Lower lobe of right lung (tissue), 2 donors: ENCODE results near the gene RTN4IP1. TPM values are rescaled to one million over a fixed set of nuclear protein-coding genes. Genes with fewer than 3 reads are reported as not detected.
A peak's percentile ranks its signal among the peaks of the same experiment; 100 is the strongest.

ENCODE experiments used
- ATAC-seq, 2 donors: fragments of 200-7000 bp; cut with Tn5 transposase; one replicate each; pipeline ENCODE4 v1.9.1; 2020 to 2022; ENCODE audit warnings: mild to moderate bottlenecking in 2 of 2, moderate library complexity in 2 of 2
- DNase-seq: peaks from one replicate; pipeline ENCODE4 v3.0.0-alpha.2; 2020
- H3K27ac ChIP-seq: fragments of 200-600 bp; one replicate; pipeline ENCODE4 v1.8.0; 2022
- H3K27me3 ChIP-seq: fragments of 200-600 bp; one replicate; pipeline ENCODE4 v1.8.0; 2022; ENCODE audit warnings: low read depth
- H3K36me3 ChIP-seq: fragments of 200-600 bp; one replicate; pipeline ENCODE4 v1.8.0; 2022; ENCODE audit warnings: mild to moderate bottlenecking
- H3K4me1 ChIP-seq: fragments of 200-600 bp; one replicate; pipeline ENCODE4 v1.8.0; 2022
- H3K4me3 ChIP-seq: fragments of 200-600 bp; one replicate; pipeline ENCODE4 v1.8.0; 2022; ENCODE audit warnings: mild to moderate bottlenecking
- H3K9me3 ChIP-seq: fragments of 200-600 bp; one replicate; pipeline ENCODE4 v1.8.0; 2022
- intact Hi-C: fragments of 100-400 bp; cut with DNase I; formaldehyde crosslinking; loops from one replicate; pipeline ENCODE4 v1.11.0; 2022
- total RNA-seq: library from RNA; stranded (reverse); fragmentation: NEBNext Ultra II Directional; extraction: Animal tissue kit (Norgen Biotek cat#: 25700); gene quantifications from one replicate; pipeline ENCODE4 v1.2.1, GENCODE V29; 2021
- TF ChIP-seq, protein P1 (sequence below): fragments of 200-600 bp; IDR thresholded peaks from one replicate; pipeline ENCODE4 v1.8.0; 2022; ENCODE audit warnings: antibody characterized with exemption, mild to moderate bottlenecking
- donor health status: DM: no; HTN: yes; CAD: no; lungs with severe emphysema.

RTN4IP1 gene
- total RNA-seq, 1 donor from 2014 or later = 4.1 TPM

DNA sequence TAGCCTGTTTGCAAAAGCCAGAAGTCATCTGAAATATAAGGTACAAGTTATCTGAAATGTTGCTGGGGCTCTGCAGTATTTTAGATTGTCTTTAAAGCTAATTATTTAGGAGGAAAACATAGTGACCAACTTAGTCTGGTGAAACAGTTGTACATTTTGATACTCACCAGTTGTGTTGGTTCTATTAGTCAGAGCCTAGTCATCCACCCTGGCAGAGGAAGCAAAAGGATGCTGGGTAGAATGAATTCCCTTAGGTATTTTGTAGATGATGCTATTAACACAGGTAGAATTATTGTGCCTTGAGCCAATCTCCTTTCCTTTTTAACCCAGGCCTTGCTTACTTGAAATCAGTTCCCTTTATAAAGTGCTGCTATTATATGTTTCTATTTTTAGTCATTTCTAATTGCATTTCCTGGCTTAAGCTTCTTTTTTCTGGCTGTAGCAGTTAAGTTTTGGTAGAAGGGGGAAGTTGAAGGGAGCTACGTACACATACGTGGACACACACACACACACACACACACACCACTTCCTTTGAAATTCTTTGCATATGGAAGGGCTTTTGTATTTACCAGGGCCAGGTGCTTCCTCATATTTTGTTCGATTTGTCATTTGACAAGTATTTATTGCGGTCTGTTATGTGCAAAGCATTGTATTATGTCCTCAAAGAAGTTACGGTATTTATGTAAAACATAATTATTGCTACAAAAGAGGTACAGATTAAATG, 82.4 kb downstream of the RTN4IP1 start:
- TF ChIP-seq, protein P1, sequence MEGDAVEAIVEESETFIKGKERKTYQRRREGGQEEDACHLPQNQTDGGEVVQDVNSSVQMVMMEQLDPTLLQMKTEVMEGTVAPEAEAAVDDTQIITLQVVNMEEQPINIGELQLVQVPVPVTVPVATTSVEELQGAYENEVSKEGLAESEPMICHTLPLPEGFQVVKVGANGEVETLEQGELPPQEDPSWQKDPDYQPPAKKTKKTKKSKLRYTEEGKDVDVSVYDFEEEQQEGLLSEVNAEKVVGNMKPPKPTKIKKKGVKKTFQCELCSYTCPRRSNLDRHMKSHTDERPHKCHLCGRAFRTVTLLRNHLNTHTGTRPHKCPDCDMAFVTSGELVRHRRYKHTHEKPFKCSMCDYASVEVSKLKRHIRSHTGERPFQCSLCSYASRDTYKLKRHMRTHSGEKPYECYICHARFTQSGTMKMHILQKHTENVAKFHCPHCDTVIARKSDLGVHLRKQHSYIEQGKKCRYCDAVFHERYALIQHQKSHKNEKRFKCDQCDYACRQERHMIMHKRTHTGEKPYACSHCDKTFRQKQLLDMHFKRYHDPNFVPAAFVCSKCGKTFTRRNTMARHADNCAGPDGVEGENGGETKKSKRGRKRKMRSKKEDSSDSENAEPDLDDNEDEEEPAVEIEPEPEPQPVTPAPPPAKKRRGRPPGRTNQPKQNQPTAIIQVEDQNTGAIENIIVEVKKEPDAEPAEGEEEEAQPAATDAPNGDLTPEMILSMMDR = no peak
- Histone ChIP-seq H3K27ac (peak overlapping the region; percentile 57), H3K9me3 (no peaks in the 10 kb centered on the region), H3K36me3 (peaks cover 13% of the 10 kb centered on the region), H3K4me3 (no peak overlapping the region), H3K27me3 (no peaks in the 10 kb centered on the region), H3K4me1 (peaks cover 23% of the 10 kb centered on the region)
- ATAC-seq = peak; percentile 70 to 75
- intact Hi-C loops = no loop called here
- DNase-seq = no peak

DNA sequence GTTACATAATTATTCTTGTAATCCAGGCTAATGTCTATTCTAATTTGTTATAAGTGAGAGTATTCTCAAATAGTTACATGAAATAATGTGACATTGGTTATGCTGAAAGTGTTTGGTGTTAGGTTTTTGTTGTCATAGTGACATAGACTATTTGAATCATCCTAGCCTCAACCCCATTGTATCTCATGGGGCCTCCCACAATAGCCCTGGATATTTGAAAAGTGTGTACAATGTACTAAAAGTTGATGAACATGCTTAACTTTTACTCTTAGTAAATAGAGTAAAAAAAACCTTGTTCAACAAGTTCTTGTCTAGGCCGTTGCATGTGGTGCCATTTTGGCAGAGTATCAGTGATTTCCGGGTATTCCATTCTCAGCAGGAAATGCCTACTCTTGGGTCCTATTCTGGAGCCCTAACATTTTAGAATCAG, 83.0 kb downstream of the RTN4IP1 start:
- no peaks in the 10 kb centered on the region for H3K27me3 ChIP-seq
- ATAC-seq (peak; percentile 47 to 50), DNase-seq (no peak)
- no peak overlapping the region for H3K4me3 ChIP-seq
- H3K27ac ChIP-seq = peak overlapping the region; percentile 19
- H3K36me3 ChIP-seq = peaks cover 13% of the 10 kb centered on the region
- H3K9me3 ChIP-seq = no peaks in the 10 kb centered on the region
- intact Hi-C loops = no loop called here
- H3K4me1 ChIP-seq = peaks cover 23% of the 10 kb centered on the region
- TF ChIP-seq, protein P1 = no peak

DNA sequence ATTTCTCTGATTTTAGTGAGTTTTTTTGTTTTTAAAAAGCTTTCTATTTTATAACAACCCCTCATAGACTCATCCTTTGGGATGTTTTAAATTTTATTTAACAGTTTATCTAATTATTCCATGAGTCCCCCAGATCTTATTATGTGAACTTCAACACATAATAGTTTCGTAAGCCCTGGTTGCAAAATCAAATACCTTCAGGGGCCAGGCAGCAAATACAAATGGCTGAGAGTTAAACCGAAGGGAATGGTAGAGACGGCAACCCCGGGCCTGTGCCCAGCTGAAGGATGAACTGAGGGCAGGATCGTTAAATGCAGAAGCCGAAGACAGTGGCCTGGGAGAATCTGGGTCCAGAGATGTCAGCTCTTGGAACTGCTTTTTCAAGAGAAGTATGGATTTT, 88.4 kb downstream of the RTN4IP1 start:
- ATAC-seq (no peak), DNase-seq (no peak)
- H3K27me3 ChIP-seq = no peaks in the 10 kb centered on the region
- H3K9me3 ChIP-seq = no peaks in the 10 kb centered on the region
- no peak overlapping the region for H3K27ac ChIP-seq
- peaks cover 13% of the 10 kb centered on the region for H3K4me1 ChIP-seq
- intact Hi-C loops = no loop called here
- TF ChIP-seq, protein P1 = no peak
- H3K4me3 ChIP-seq = no peak overlapping the region
- H3K36me3 ChIP-seq = peaks cover 20% of the 10 kb centered on the region

DNA sequence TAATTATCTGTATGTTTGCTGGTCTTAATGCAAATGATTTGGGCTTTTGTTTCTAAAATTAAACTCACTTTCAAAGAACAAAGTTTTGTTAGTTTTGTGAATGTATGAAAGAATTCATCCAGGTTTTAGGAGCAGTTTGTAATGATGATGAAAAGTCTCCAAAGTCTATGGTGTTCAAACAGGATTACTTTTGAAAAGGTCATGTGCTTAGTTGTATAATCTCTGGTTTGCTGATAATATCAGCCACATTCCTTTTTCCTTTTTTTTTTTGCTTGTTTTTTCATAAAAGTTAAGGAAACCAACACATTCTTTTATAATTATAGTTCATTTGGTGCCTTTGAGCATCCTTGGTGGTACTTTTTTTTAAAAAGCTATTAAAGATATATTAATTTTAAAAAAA, 88.9 kb downstream of the RTN4IP1 start:
- H3K4me3 ChIP-seq = no peak overlapping the region
- DNase-seq = no peak
- H3K4me1 ChIP-seq = peaks cover 11% of the 10 kb centered on the region
- intact Hi-C loops = no loop called here
- TF ChIP-seq, protein P1 = no peak
- ATAC-seq = no peak
- H3K27ac ChIP-seq = no peak overlapping the region
- H3K36me3 ChIP-seq = peaks cover 20% of the 10 kb centered on the region
- no peaks in the 10 kb centered on the region for H3K9me3 ChIP-seq
- H3K27me3 ChIP-seq = no peaks in the 10 kb centered on the region

DNA sequence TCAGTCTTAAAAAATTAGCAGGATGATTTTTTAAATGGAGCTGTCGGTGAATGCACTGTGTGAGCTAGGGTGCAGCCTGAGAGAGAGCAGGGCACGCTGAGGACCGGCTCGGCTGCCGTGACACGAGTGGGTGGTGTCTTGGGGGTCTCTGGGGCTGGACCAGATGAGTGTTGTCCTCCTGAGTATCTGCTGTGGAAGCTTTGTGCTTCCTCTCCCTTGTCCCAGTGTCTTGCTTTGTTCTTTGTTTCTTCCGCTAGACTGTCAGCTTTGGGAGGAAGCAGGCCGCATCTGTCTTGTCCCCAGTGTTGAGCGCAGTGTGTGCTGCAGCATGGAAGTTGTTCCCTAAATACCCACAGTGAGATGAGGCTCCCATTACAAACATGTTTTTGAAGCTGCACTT, 89.4 kb downstream of the RTN4IP1 start:
- no peak for DNase-seq
- Histone ChIP-seq H3K27me3 (no peaks in the 10 kb centered on the region), H3K27ac (no peak overlapping the region), H3K36me3 (peaks cover 20% of the 10 kb centered on the region), H3K9me3 (no peaks in the 10 kb centered on the region), H3K4me1 (peaks cover 11% of the 10 kb centered on the region), H3K4me3 (no peak overlapping the region)
- intact Hi-C loops = no loop called here
- ATAC-seq = peak in 1 of 2 donors; percentile 47
- TF ChIP-seq, protein P1 = no peak
